IMR-90 (cell line): Measurements from ENCODE around the gene ATP1B3. TPM values are rescaled to one million over a fixed set of nuclear protein-coding genes. Genes with fewer than 3 reads are reported as not detected.

Experiments used
- ATAC-seq: fragments of 200-7000 bp; cut with Tn5 transposase; 2 replicates; pipeline ENCODE4 v1.9.1; 2020; ENCODE audit warnings: low read depth, mild to moderate bottlenecking, moderate library complexity
- BruUV-seq: library from RNA; stranded (reverse); fragments of 400-500 nt; replicated peaks from 2 replicates; lab custom pipeline; 2021; lab: Mats Ljungman, UMichigan
- CTCF ChIA-PET: fragments of 300-600 bp; formaldehyde crosslinking; extraction: SDS; loops from one replicate; lab custom pipeline; 2021; ENCODE audit warnings: antibody characterized with exemption; lab: Yijun Ruan, JAX
- POLR2A ChIA-PET: fragments of 300-600 bp; sonication (Branson Sonifier 250); formaldehyde crosslinking; loops from one replicate; lab custom pipeline; 2022; ENCODE audit warnings: antibody characterized with exemption; ENCODE audit not compliant: unreplicated experiment; lab: Charles Lee
- DNase-seq: peaks from one replicate; pipeline ENCODE4 v3.0.0; 2013
- H2AFZ ChIP-seq: replicated peaks from 2 replicates; pipeline ENCODE3; 2013; ENCODE audit warnings: low read length, mild to moderate bottlenecking; ENCODE audit not compliant: poor library complexity
- H2AK5ac ChIP-seq: 2 replicates; pipeline ENCODE4 v1.6.1; 2013; ENCODE audit warnings: low read depth, low read length, inconsistent platforms
- H2AK9ac ChIP-seq: replicated peaks from 2 replicates; pipeline ENCODE3; 2013; ENCODE audit warnings: mild to moderate bottlenecking, low read depth, low read length, moderate library complexity; ENCODE audit not compliant: poor library complexity
- H2BK120ac ChIP-seq: 2 replicates; pipeline ENCODE4 v1.6.1; 2013; ENCODE audit warnings: low read depth, low read length, inconsistent platforms
- H2BK15ac ChIP-seq: 3 replicates; pipeline ENCODE4 v1.6.1; 2013; ENCODE audit warnings: low read depth, low read length, inconsistent platforms
- H2BK20ac ChIP-seq: 2 replicates; pipeline ENCODE4 v1.6.1; 2013; ENCODE audit warnings: low read depth, mild to moderate bottlenecking, inconsistent platforms, low read length, moderate library complexity
- H2BK5ac ChIP-seq: 2 replicates; pipeline ENCODE4 v1.6.1; 2013; ENCODE audit warnings: mild to moderate bottlenecking, low read depth, low read length, inconsistent platforms; ENCODE audit not compliant: poor library complexity, severe bottlenecking
- H3K14ac ChIP-seq: replicated peaks from 2 replicates; pipeline ENCODE4 v1.6.1; 2013; ENCODE audit warnings: low read depth, low read length, inconsistent platforms
- H3K18ac ChIP-seq: 2 replicates; pipeline ENCODE4 v1.6.1; 2013; ENCODE audit warnings: low read depth, low read length, control low read depth
- H3K23ac ChIP-seq: 2 replicates; pipeline ENCODE4 v1.6.1; 2013; ENCODE audit warnings: low read depth, low read length, inconsistent platforms
- H3K27ac ChIP-seq: 2 replicates; pipeline ENCODE4 v1.5.1; 2013; ENCODE audit warnings: mild to moderate bottlenecking, control low read depth, low read length; ENCODE audit not compliant: insufficient read depth
- H3K27me3 ChIP-seq: 2 replicates; pipeline ENCODE4 v1.6.1; 2013; ENCODE audit warnings: low read length; ENCODE audit not compliant: control insufficient read depth, insufficient read depth
- H3K36me3 ChIP-seq: 2 replicates; pipeline ENCODE4 v1.6.1; 2013; ENCODE audit warnings: low read length, mixed read lengths; ENCODE audit not compliant: control insufficient read depth, insufficient read depth
- H3K4ac ChIP-seq: 2 replicates; pipeline ENCODE4 v1.6.1; 2013; ENCODE audit warnings: low read depth, low read length, inconsistent platforms
- H3K4me1 ChIP-seq: 2 replicates; pipeline ENCODE4 v1.6.1; 2013; ENCODE audit warnings: low read length, mixed read lengths; ENCODE audit not compliant: control insufficient read depth, insufficient read depth
- H3K4me2 ChIP-seq: 2 replicates; pipeline ENCODE4 v1.6.1; 2013; ENCODE audit warnings: low read depth, mild to moderate bottlenecking, control low read depth, low read length, moderate library complexity
- H3K4me3 ChIP-seq: 2 replicates; pipeline ENCODE4 v1.5.1; 2013; ENCODE audit warnings: low read depth, mild to moderate bottlenecking, control low read depth, low read length, moderate library complexity; ENCODE audit not compliant: insufficient read depth
- H3K56ac ChIP-seq: 2 replicates; pipeline ENCODE4 v1.6.1; 2013; ENCODE audit warnings: low read length, inconsistent platforms; ENCODE audit not compliant: insufficient read depth; ENCODE audit errors: extremely low read depth
- H3K79me1 ChIP-seq, 2 experiments: 2 replicates each; pipeline ENCODE4 v1.6.1; 2013; ENCODE audit warnings: low read length in 2 of 2, inconsistent platforms in 1 of 2, low read depth in 1 of 2
- H3K9ac ChIP-seq: 2 replicates; pipeline ENCODE4 v1.6.1; 2013; ENCODE audit warnings: low read depth, low read length, control low read depth
- H3K9me1 ChIP-seq: 2 replicates; pipeline ENCODE4 v1.6.1; 2013; ENCODE audit warnings: low read length, inconsistent platforms; ENCODE audit not compliant: insufficient read depth
- H3K9me3 ChIP-seq: 2 replicates; pipeline ENCODE4 v1.6.1; 2013; ENCODE audit warnings: low read length; ENCODE audit not compliant: control insufficient read depth, insufficient read depth
- H4K20me1 ChIP-seq: 2 replicates; pipeline ENCODE4 v1.6.1; 2013; ENCODE audit warnings: low read length, inconsistent platforms; ENCODE audit not compliant: insufficient read depth
- H4K5ac ChIP-seq: 2 replicates; pipeline ENCODE4 v1.6.1; 2013; ENCODE audit warnings: mild to moderate bottlenecking, low read depth, low read length, control low read depth
- H4K8ac ChIP-seq, 2 experiments: 2 replicates each; pipeline ENCODE4 v1.6.1; 2013; ENCODE audit warnings: low read depth in 2 of 2, low read length in 2 of 2, control low read depth in 1 of 2, inconsistent platforms in 1 of 2
- H4K91ac ChIP-seq: 2 replicates; pipeline ENCODE4 v1.6.1; 2013; ENCODE audit warnings: low read depth, low read length, inconsistent platforms; ENCODE audit not compliant: insufficient read depth
- BHLHE40 ChIP-seq: fragments of 150-350 bp; IDR thresholded peaks from 2 replicates; pipeline ENCODE4 v1.6.1; 2016; ENCODE audit warnings: mild to moderate bottlenecking, low read depth, low read length
- CEBPB ChIP-seq: IDR thresholded peaks from 2 replicates; pipeline ENCODE4 v1.6.1; 2012; ENCODE audit warnings: low read depth, low read length, improper control_type of control experiment
- FOS ChIP-seq: fragments of 150-350 bp; IDR thresholded peaks from 2 replicates; pipeline ENCODE4 v1.6.1; 2016; ENCODE audit warnings: low read depth, low read length
- MAFK ChIP-seq: IDR thresholded peaks from 2 replicates; pipeline ENCODE4 v1.6.1; 2012; ENCODE audit warnings: low read depth, low read length, improper control_type of control experiment
- MXI1 ChIP-seq: IDR thresholded peaks from 2 replicates; pipeline ENCODE4 v1.6.1; 2012; ENCODE audit warnings: low read depth, mild to moderate bottlenecking, low read length, moderate library complexity, borderline replicate concordance
- POLR2A ChIP-seq: IDR thresholded peaks from 2 replicates; pipeline ENCODE4 v1.6.1; 2012; ENCODE audit warnings: mild to moderate bottlenecking, low read depth, low read length
- RAD21 ChIP-seq: IDR thresholded peaks from 2 replicates; pipeline ENCODE4 v1.6.1; 2012; ENCODE audit warnings: low read length, improper control_type of control experiment
- RCOR1 ChIP-seq: IDR thresholded peaks from 2 replicates; pipeline ENCODE4 v1.6.1; 2012; ENCODE audit warnings: mild to moderate bottlenecking, low read length, improper control_type of control experiment; ENCODE audit not compliant: insufficient replicate concordance
- SMC3 ChIP-seq: fragments of 150-350 bp; IDR thresholded peaks from 2 replicates; pipeline ENCODE4 v1.6.1; 2016; ENCODE audit warnings: low read depth, mild to moderate bottlenecking, antibody characterized with exemption, low read length, moderate library complexity
- WGBS, 2 experiments: methylation state at CpG; one replicate each; pipeline versions ENCODE4 v1.1.5 to v1.1.7; 2013; ENCODE audit warnings: missing lambda C conversion rate in 2 of 2; ENCODE audit not compliant: insufficient read length in 1 of 2; ENCODE audit errors: extremely low coverage in 2 of 2; 5-methylcytosine and 5-hydroxymethylcytosine counted together
- dilution Hi-C: fragments of 300-500 bp; cut with HindIII; formaldehyde crosslinking; loops from one replicate; pipeline ENCODE4 v1.14.3; 2018; ENCODE audit warnings: low sequenced_read_pairs; ENCODE audit not compliant: unreplicated experiment
- in situ Hi-C: fragments of 300-500 bp; cut with MboI; formaldehyde crosslinking; loops from 3 replicates; pipeline ENCODE4 v1.14.3; 2019; ENCODE audit warnings: low sequenced_read_pairs, inconsistent platforms, mixed read lengths
- intact Hi-C: fragments of 100-400 bp; cut with micrococcal nuclease; formaldehyde crosslinking; loops from 2 replicates; pipeline ENCODE4 v1.10.0; 2022
- polyA plus RNA-seq, 3 experiments: library from polyadenylated mRNA; depleted of rRNA; stranded (reverse); fragments of >200 nt; gene quantifications; 2 replicates each; pipeline ENCODE4 v1.2.3, GENCODE V29; 2012; ENCODE audit warnings: low replicate concordance in 1 of 3
- total RNA-seq: library from RNA; depleted of rRNA; stranded (reverse); fragments of >200 nt; gene quantifications from 2 replicates; pipeline ENCODE4 v1.2.3, GENCODE V29; 2012
- TF ChIP-seq, protein P1 (sequence below): conservative IDR thresholded peaks from 2 replicates; pipeline ENCODE4 v1.5.1; 2012; ENCODE audit warnings: mild to moderate bottlenecking, low read depth, low read length, improper control_type of control experiment
- TF ChIP-seq, protein P2 (sequence below): fragments of 150-350 bp; IDR thresholded peaks from 2 replicates; pipeline ENCODE4 v1.6.1; 2016; ENCODE audit warnings: low read depth, mild to moderate bottlenecking, low read length, moderate library complexity, borderline replicate concordance
- TF ChIP-seq, protein P3 (sequence below): fragments of 150-350 bp; IDR thresholded peaks from 2 replicates; pipeline ENCODE4 v1.6.1; 2017; ENCODE audit warnings: mild to moderate bottlenecking, antibody characterized with exemption, low read length, low read depth

Gene ATP1B3
- total and polyA plus RNA-seq, 2 of the 4 experiments (the other 2 are of a cell fraction) = 64.3 to 126 TPM

GRCh38 chr3:141921316-141921715 lies 44.9 kb downstream of the ATP1B3 start:
- Histone ChIP-seq H3K18ac (no peak overlapping the region), H3K4ac (no peak overlapping the region), H3K23ac (no peak overlapping the region), H3K56ac (no peak overlapping the region), H4K91ac (no peak overlapping the region), H3K9me3 (no peaks in the 10 kb centered on the region), H3K4me2 (no peak overlapping the region), H4K8ac (no peak overlapping the region), H2BK20ac (no peak overlapping the region), H4K5ac (no peak overlapping the region), H3K36me3 (peaks cover 16% of the 10 kb centered on the region), H4K20me1 (no peaks in the 10 kb centered on the region; the same call in 1 of the 2 replicates), H3K9ac (no peak overlapping the region), H2BK15ac (no peak overlapping the region), H2AK5ac (no peak overlapping the region), H3K27me3 (no peaks in the 10 kb centered on the region), H3K4me3 (no peak overlapping the region), H2BK5ac (no peak overlapping the region), H3K9me1 (peaks cover 3% of the 10 kb centered on the region; the same call in 1 of the 2 replicates), H2AFZ (no peak overlapping the region), H3K27ac (no peak overlapping the region), H2BK120ac (no peak overlapping the region), H3K79me1 (peaks cover 5 to 6% of the 10 kb centered on the region in 2 experiments; a peak in 2 of 4 replicates), H3K14ac (no peak overlapping the region), H3K4me1 (no peaks in the 10 kb centered on the region), H2AK9ac (no peak overlapping the region)
- intact Hi-C loops (no loop called here), in situ Hi-C loops (no loop called here), dilution Hi-C loops (no loop called here)
- CTCF ChIA-PET = no interaction called here
- POLR2A ChIA-PET = no interaction called here
- ATAC-seq = no peak
- WGBS, 2 experiments = no CpG with 5 or more reads among the region's 2 CpGs
- TF ChIP-seq CEBPB (no peak), SMC3 (no peak), BHLHE40 (no peak), RAD21 (no peak), POLR2A (no peak), MAFK (no peak), FOS (no peak), MXI1 (no peak), RCOR1 (no peak)
- TF ChIP-seq, protein P1, sequence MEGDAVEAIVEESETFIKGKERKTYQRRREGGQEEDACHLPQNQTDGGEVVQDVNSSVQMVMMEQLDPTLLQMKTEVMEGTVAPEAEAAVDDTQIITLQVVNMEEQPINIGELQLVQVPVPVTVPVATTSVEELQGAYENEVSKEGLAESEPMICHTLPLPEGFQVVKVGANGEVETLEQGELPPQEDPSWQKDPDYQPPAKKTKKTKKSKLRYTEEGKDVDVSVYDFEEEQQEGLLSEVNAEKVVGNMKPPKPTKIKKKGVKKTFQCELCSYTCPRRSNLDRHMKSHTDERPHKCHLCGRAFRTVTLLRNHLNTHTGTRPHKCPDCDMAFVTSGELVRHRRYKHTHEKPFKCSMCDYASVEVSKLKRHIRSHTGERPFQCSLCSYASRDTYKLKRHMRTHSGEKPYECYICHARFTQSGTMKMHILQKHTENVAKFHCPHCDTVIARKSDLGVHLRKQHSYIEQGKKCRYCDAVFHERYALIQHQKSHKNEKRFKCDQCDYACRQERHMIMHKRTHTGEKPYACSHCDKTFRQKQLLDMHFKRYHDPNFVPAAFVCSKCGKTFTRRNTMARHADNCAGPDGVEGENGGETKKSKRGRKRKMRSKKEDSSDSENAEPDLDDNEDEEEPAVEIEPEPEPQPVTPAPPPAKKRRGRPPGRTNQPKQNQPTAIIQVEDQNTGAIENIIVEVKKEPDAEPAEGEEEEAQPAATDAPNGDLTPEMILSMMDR = no peak
- TF ChIP-seq, protein P2, sequence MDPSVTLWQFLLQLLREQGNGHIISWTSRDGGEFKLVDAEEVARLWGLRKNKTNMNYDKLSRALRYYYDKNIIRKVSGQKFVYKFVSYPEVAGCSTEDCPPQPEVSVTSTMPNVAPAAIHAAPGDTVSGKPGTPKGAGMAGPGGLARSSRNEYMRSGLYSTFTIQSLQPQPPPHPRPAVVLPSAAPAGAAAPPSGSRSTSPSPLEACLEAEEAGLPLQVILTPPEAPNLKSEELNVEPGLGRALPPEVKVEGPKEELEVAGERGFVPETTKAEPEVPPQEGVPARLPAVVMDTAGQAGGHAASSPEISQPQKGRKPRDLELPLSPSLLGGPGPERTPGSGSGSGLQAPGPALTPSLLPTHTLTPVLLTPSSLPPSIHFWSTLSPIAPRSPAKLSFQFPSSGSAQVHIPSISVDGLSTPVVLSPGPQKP = no peak
- TF ChIP-seq, protein P3, sequence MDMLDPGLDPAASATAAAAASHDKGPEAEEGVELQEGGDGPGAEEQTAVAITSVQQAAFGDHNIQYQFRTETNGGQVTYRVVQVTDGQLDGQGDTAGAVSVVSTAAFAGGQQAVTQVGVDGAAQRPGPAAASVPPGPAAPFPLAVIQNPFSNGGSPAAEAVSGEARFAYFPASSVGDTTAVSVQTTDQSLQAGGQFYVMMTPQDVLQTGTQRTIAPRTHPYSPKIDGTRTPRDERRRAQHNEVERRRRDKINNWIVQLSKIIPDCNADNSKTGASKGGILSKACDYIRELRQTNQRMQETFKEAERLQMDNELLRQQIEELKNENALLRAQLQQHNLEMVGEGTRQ = no peak
- no TSS peak for BruUV-seq
- DNase-seq = no peak
